Stimulated activated CD8-positive, alpha-beta memory T cell treated with anti-CD3 and anti-CD28 coated beads, Interleukin-15, amount 100 ng/mL, for 1 hour (primary cell): Measurements from ENCODE around the gene SMNDC1.

Experiments
- DNase-seq: peaks from one replicate; pipeline ENCODE4 v3.0.0-alpha.2; 2020; ENCODE audit warnings: low read depth

SMNDC1 gene

DNA sequence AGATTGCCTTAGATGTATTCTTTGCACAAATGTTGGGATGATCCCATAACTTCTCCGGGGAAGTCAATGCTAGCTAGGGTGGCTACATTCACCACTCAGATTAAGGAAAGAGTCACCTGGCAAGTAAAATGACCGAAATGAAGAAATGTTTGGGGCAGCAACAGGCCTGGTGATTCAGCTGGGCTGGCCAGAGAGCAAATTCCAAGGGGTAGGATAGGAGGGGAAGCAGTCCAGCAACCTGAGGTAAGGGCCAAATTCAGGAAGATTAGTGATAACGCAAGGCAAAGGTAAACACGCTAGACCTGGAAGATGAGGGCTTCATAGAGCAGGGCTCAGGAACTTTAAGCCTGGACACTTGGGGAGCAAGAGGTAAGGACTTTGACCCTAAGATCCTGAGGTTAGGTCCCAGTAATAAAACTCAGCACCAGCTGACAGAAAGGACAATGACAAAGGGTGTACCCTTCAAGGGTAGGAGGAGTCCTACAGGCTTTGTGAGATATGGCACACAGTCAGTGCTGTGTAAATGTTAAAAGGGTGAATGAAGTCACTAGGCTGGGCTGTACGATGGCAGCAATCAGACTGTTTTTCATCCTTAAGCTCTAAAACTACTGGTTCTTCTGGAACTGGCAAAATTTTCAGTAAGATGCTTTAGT is 22.7 kb upstream of the SMNDC1 start:
- no peak for DNase-seq

GRCh38 chr10:110326351-110327032 is 21.8 kb upstream of the SMNDC1 start:
- no peak for DNase-seq

GRCh38 chr10:110324805-110325280 is 20.1 kb upstream of the SMNDC1 start:
- no peak for DNase-seq

- no peak for DNase-seq
Observed at GRCh38 chr10:110324201-110324804, 19.6 kb upstream of the SMNDC1 start.

- DNase-seq = no peak
Observed at GRCh38 chr10:110323503-110323902, 18.8 kb upstream of the SMNDC1 start.

GRCh38 chr10:110321869-110322620 is 17.3 kb upstream of the SMNDC1 start:
- no peak for DNase-seq

- no peak for DNase-seq
Observed at GRCh38 chr10:110317866-110318850, 13.4 kb upstream of the SMNDC1 start.

- no peak for DNase-seq
Observed at GRCh38 chr10:110313674-110314073, 9.0 kb upstream of the SMNDC1 start.

DNA sequence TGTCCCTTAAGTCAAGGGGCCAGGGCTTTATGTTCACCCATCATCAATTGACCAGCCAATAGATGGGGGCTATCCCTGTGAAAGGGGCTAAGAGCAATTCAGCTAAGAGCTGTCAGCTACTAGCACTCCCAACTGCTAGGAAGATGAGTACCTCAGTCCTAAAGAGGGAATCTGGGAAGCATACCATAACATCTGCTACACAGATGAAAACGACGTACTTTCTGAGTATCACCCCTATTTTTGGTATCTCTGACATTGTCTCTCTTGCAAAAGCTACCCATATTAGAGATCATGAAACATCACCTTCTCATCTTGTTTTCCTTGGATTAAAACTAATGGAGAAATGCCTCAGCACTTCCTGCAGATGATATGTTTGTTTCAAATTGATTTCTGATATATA is 7.5 kb upstream of the SMNDC1 start:
- no peak for DNase-seq

DNA sequence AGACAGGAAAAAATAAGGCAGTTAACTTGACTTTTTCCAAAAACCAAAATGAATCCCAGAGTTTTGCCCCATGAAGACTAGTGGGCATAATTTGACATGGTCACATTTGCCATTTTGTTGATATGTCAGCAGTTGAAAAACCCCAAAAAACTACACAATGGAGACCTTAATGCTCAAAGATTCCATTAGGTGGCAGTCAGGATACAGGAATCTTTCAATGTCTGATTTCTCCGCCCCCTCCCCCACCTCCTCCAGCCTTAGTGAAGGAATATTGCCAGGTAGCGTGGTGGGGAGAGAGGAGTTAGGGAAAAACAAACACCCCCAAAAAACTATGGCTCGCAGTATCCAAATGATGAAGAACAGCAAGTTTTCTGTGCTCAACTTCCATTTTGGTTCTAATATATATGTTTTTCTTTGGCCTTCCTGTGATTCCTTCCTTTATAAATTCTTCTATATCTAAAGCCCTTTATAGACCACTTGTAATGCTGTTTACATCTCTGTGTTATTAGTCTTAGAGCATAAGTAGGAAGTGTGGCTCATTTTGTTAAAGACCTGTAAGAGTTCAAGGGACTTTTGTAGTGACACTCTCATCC is 6.7 kb upstream of the SMNDC1 start:
- no peak for DNase-seq

DNA sequence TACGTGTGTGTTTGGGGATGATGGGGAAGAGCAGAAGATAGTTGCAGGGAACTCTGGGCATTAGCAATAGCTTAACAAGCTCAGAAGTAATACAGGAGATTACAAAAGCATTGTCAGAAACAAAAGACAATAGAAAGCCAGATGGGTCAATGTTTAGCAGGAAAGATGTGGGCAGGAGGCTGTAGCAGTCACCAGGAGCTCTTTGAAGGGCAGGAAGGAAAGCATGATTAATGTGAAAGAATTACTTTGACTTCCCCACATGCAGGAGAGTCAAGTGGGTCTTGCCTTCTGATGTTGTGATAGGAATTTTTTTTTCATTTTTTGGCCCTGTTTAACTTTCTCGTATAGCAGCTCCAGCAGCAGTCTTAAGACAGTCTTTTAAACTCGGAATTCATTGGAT is 6.0 kb upstream of the SMNDC1 start:
- no peak for DNase-seq

GRCh38 chr10:110307805-110308204 is 3.1 kb upstream of the SMNDC1 start:
- DNase-seq = no peak

GRCh38 chr10:110306452-110306768 is 1.7 kb upstream of the SMNDC1 start:
- no peak for DNase-seq

- no peak for DNase-seq
Observed at GRCh38 chr10:110305767-110306451, 1.2 kb upstream of the SMNDC1 start.

DNA sequence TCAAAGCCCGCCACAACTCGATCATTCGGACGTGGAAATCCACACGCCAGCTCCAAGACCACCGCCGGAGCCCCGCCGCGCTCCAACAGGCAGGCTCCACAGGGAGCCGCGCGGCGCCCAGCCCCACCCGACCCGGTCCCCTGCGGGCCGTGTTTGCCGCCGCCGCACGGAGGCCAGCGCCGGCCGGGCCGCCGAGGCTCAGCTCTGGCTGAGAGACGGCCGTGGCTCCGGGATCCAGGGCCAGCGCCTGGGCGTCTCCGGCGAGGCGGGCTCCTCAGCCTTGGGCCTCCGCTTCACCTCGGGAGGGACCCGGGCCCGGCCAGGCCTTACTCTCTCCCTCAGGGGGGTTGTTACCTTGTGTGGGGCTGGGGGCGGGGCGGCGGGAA is 333 bp downstream of the SMNDC1 start:
- DNase-seq = no peak

DNA sequence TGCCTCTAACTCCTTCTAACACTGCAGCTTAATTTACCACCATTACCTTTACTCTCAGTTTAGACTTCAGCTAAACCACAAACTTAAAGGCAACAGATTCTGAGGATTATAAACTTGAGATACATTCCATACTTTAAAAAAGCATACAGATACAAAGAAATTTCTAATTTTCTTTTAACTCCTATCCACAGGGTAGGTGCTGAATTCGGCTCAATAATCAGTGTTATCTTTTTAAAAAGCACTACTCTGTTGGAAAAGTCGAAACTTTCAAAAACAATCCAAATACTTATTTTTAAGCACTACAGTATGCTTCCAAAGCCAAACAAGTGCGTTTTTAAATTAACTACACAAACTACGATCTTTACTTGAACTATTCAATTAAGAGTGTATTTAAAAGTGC is 1.0 kb downstream of the SMNDC1 start:
- DNase-seq = no peak

DNA sequence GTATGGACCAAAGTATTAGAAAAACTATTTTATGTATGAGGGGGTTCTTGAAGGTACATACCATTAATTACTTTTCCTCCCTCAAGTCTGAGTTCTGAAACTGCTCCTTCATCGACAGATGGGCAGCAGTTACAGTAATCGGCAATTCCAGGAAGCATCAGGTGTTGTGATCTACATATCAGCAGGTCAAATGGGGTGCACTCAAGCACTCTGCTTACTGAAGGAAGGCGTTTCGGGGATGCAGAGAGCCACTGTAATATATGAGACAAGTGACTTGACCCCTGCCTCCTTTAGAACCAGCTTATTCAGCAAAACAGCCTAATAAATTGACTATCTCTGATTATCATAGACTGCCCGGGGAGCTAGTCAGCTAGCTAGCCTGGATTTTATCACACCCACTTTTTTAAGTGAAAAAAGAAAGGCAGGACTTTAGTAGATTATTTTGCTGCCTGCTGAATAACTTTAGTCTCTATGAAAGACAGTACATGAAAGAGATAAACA is 4.2 kb downstream of the SMNDC1 start:
- no peak for DNase-seq

DNA sequence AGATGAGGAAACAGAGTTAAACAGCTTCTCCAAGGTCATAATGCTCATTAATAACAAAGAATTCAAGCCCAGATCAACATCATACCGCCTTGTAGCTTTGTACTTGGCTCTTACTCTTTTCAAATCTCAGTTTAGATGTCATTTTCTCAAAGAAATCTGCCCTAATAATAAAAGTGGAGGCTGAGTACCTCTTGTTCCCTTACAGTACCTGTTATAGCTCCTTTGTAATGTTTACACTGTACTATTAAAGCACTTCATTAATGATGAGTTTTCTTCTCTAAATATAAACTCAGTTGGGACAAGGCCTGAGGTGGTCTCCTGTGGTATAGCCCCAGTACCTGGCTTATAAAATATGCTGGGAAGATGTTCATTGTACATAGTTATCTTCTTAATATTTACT is 7.8 kb downstream of the SMNDC1 start:
- DNase-seq = no peak

DNA sequence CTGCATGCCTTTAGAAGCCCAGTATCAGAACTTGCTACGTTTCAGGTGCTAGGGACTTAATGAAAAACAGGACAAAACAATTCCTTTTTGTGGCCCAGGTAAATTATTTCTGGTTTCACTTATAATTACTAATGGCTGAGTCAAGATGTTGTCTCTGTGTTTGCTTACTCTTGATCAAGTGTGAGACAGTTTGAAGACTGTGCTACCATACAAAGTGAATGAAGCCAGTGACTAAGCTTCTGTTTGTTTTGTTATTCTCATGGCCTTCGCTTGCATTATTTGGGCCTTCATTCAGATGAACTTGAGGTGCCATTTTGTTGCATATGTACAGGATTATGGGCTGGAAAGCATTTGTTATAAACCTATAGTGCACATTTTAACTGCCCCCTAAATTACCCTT is 17.9 kb downstream of the SMNDC1 start:
- DNase-seq = no peak

GRCh38 chr10:110285501-110285900 is 19.2 kb downstream of the SMNDC1 start:
- DNase-seq = no peak

DNA sequence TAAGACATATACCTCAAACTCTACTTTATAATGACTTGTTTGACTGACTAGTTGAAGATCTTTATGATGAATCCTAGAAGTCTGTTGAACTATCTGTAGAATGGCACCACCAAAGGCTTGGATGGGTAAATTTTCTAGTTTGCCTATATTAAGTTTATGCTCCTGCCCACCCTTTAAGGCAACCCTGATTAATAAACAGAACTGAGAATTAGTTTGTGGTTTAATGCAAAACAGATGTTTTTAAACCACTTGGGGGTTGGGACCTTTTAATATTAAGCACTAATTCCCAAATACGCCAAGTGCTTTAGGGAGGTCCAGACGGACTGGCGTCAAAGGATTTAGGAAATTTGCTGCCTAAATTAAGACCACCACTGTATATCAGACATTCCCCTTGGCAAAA is 20.5 kb downstream of the SMNDC1 start:
- no peak for DNase-seq
